ENCODE measurements around the gene NELFB. TPM values are rescaled to one million over a fixed set of nuclear protein-coding genes. Genes with fewer than 3 reads are reported as not detected.

NELFB gene
- total RNA-seq, 1 experiment from 2014 or later, result 40.5 TPM

DNA sequence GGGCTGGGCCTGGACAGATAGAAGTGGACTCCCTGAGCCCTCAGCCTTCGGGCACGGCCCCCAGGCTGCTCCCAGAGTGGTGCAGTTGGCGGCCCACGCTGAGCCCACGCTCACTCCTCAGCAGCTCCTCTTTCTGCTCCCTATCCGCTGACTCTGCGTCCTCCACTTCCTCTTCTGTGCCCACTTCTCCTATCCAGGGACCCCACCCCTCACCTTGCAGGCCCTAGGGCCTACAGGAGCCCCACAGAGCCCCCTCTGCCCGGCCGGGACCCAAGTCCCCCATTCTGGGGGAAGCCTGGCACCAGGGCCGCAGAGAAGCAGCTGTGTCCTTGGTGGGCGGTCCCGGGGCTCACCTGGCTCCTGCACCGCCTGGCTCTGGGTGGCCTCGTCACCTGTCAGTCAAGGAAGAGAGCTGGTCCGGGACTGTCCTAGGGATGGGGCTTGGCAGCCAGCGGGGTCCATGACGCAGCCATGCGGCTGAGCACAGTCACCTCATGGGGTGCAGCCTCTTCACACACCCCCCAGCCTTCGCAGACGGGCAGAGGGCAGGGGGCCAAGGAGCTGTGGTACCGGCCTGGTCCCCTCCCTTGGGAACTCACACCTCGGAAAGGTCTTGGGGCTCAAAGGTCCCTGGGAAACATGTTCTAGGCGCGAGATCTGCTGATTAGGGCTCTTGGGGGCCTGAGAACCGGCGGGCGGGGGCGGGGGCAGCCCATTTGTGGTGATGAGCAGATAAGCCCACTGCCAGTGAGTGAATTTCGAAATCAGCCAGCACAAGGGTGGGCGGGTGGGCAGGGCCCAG lies 52.3 kb downstream of the NELFB start:
- no peaks in the 10 kb centered on the region for H3K4me1 Mint-ChIP-seq (ENCODE audit: insufficient read depth, unreplicated experiment)
- CTCF ChIA-PET, result no interaction called here

DNA sequence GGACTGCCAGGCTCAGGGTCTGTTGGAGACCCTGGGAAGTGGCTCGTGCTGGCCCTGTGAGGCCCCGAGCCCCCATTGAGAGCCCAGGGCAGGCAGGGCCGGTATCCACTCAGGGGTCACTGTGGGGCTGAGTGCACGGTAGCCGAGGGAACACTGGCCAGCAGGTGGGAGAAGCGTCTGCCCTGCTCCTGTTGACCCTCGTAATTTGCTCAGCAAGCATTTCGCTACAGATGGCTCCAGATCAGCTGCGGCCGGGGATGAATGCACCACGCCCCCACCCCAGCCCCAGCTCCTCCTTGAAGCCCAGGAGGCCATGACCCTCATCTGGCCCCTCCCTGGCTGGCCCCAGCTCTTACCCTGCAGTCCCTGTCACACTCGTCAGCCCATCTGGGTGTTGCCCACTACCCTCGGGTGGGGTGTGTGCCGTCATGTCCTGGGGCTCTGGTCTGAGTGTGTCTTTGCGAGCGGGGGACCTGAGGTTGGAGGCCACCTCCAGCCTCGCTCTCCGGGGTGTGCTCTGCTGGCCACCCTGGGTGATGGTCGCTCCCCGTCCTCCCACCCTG lies 53.0 kb downstream of the NELFB start:
- no peaks in the 10 kb centered on the region for H3K9me3 Mint-ChIP-seq (ENCODE audit: unreplicated experiment)
- ChIA-PET CTCF (no interaction called here), POLR2A (no interaction called here)
- DNase-seq (ENCODE audit: unreplicated experiment), result no peak
- intact Hi-C loops (cut with micrococcal nuclease), result no loop called here
- TF ChIP-seq, protein P1, sequence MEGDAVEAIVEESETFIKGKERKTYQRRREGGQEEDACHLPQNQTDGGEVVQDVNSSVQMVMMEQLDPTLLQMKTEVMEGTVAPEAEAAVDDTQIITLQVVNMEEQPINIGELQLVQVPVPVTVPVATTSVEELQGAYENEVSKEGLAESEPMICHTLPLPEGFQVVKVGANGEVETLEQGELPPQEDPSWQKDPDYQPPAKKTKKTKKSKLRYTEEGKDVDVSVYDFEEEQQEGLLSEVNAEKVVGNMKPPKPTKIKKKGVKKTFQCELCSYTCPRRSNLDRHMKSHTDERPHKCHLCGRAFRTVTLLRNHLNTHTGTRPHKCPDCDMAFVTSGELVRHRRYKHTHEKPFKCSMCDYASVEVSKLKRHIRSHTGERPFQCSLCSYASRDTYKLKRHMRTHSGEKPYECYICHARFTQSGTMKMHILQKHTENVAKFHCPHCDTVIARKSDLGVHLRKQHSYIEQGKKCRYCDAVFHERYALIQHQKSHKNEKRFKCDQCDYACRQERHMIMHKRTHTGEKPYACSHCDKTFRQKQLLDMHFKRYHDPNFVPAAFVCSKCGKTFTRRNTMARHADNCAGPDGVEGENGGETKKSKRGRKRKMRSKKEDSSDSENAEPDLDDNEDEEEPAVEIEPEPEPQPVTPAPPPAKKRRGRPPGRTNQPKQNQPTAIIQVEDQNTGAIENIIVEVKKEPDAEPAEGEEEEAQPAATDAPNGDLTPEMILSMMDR (IDR thresholded peaks at IDR 0.05; ENCODE audit: unreplicated experiment), result no peak
- peaks cover 7% of the 10 kb centered on the region for H3K36me3 Mint-ChIP-seq (ENCODE audit: insufficient read depth, unreplicated experiment)
- no TSS peak for BruUV-seq (replicated peaks)
- no peak overlapping the region for H3K4me3 Mint-ChIP-seq (ENCODE audit: unreplicated experiment)
- H3K27me3 Mint-ChIP-seq (ENCODE audit: insufficient read depth, unreplicated experiment), result no peaks in the 10 kb centered on the region
- H3K4me1 Mint-ChIP-seq (ENCODE audit: insufficient read depth, unreplicated experiment), result no peaks in the 10 kb centered on the region
- no peak overlapping the region for H3K27ac Mint-ChIP-seq (ENCODE audit: low read depth, unreplicated experiment)

More for the DNA sequence above, 52.3 kb downstream of the NELFB start:
- Mint-ChIP-seq H3K27ac (ENCODE audit: low read depth, unreplicated experiment) (no peak overlapping the region), H3K4me3 (ENCODE audit: unreplicated experiment) (no peak overlapping the region), H3K27me3 (ENCODE audit: insufficient read depth, unreplicated experiment) (no peaks in the 10 kb centered on the region), H3K9me3 (ENCODE audit: unreplicated experiment) (no peaks in the 10 kb centered on the region), H3K36me3 (ENCODE audit: insufficient read depth, unreplicated experiment) (peaks cover 7% of the 10 kb centered on the region)
- no TSS peak for BruUV-seq (replicated peaks)
- no peak for DNase-seq (ENCODE audit: unreplicated experiment)
- intact Hi-C loops (cut with micrococcal nuclease), result no loop called here
- POLR2A ChIA-PET, result no interaction called here
- TF ChIP-seq, protein P1 (IDR thresholded peaks at IDR 0.05; ENCODE audit: unreplicated experiment), result no peak

DNA sequence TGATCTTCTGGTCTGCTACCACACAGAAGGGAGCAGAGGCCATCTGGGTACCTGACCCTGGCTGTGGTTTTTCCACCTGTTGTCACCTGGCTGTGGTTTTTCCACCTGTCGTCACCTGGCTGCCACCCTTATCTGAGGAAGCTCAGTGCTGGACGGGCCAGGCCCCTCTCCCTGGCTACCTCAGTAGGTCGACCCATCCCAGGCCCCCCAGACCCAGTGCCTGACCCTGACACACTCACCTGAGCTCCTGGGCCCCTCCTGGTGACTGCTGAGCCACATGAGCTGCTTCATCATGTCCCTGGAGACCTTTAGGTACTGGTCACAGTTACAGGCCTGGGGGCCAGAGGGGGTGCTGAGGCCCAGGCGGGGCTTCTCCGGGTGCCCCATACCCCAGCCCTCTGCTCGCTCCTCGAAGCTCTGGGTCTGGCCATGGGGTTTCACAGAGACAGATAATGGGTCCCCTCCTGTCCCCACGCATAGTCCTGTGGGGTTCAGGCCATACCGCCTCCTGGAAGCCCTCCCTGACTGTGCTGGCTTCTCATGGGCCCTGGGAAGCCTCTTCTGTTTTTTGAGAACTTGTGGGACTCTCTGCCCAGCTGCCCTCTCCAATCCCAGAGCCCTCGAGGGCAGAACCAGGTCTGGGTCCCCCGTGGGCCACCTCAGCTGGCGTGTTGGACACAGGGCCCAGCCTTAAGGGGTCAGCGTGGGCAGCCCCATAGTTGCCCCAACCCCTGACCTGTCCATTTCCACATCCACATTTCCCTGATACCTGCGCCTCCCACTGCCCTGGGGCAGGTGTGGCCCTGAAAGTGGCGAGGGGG lies 54.5 kb downstream of the NELFB start:
- Mint-ChIP-seq H3K4me1 (ENCODE audit: insufficient read depth, unreplicated experiment) (no peaks in the 10 kb centered on the region), H3K27ac (ENCODE audit: low read depth, unreplicated experiment) (no peak overlapping the region), H3K9me3 (ENCODE audit: unreplicated experiment) (no peaks in the 10 kb centered on the region), H3K4me3 (ENCODE audit: unreplicated experiment) (no peak overlapping the region), H3K36me3 (ENCODE audit: insufficient read depth, unreplicated experiment) (peaks cover 7% of the 10 kb centered on the region), H3K27me3 (ENCODE audit: insufficient read depth, unreplicated experiment) (no peaks in the 10 kb centered on the region)
- BruUV-seq (replicated peaks), result no TSS peak
- TF ChIP-seq, protein P1 (IDR thresholded peaks at IDR 0.05; ENCODE audit: unreplicated experiment), result no peak
- ChIA-PET CTCF (interaction anchor here (0.6 kb wide), 1 partner anchor 47 kb away, joined by 4 read pairs; no protein-coding TSS in a partner anchor), POLR2A (interaction anchor here (0.5 to 0.8 kb wide), 2 partner anchors 212 to 400 kb away, joined by 3 read pairs; no protein-coding TSS in a partner anchor)
- DNase-seq (ENCODE audit: unreplicated experiment), result no peak
- intact Hi-C loops (cut with micrococcal nuclease), result no loop called here
